SJSA1 (cell line): Measurements from ENCODE around the gene HHATL. TPM values are rescaled to one million over a fixed set of nuclear protein-coding genes. Genes with fewer than 3 reads are reported as not detected.

Source experiments
- DNase-seq, 2 experiments: peaks; one replicate each; pipeline ENCODE4 v3.0.0-alpha.2; 2015 to 2020; ENCODE audit warnings: low spot score in 2 of 2, low read depth in 1 of 2
- H3K27ac ChIP-seq: fragments of 250-450 bp; sonication (Bioruptor Pico); 2 replicates; pipeline ENCODE4 v1.5.1; 2020; ENCODE audit warnings: mild to moderate bottlenecking, moderate library complexity
- H3K27me3 ChIP-seq: fragments of 250-450 bp; sonication (Bioruptor Pico); replicated peaks from 2 replicates; pipeline ENCODE4 v1.5.1; 2020; ENCODE audit warnings: mild to moderate bottlenecking, moderate library complexity
- H3K36me3 ChIP-seq: fragments of 250-450 bp; sonication (Bioruptor Pico); 2 replicates; pipeline ENCODE4 v1.5.1; 2020; ENCODE audit warnings: mild to moderate bottlenecking
- H3K4me1 ChIP-seq: fragments of 250-450 bp; sonication (Bioruptor Pico); replicated peaks from 2 replicates; pipeline ENCODE4 v1.6.1; 2021; ENCODE audit warnings: mild to moderate bottlenecking
- H3K4me3 ChIP-seq: fragments of 250-450 bp; sonication (Bioruptor Pico); 2 replicates; pipeline ENCODE4 v1.5.1; 2020; ENCODE audit warnings: mild to moderate bottlenecking
- H3K9me3 ChIP-seq: fragments of 250-450 bp; sonication (Bioruptor Pico); replicated peaks from 2 replicates; pipeline ENCODE4 v1.5.1; 2020; ENCODE audit warnings: mild to moderate bottlenecking
- total RNA-seq: library from RNA; depleted of rRNA; stranded (reverse); fragments of >200 nt; shearing (Covaris generic); gene quantifications from 2 replicates; pipeline ENCODE4 v1.2.3, GENCODE V29; 2014; rRNA removed

HHATL gene
- total RNA-seq, 1 experiment from 2014 or later: not detected

- no peak for DNase-seq
- Histone ChIP-seq H3K4me3 (peak overlapping the region; percentile 74), H3K27ac (no peak overlapping the region), H3K27me3 (no peaks in the 10 kb centered on the region), H3K36me3 (peaks cover 27% of the 10 kb centered on the region), H3K4me1 (peaks cover 55% of the 10 kb centered on the region), H3K9me3 (no peaks in the 10 kb centered on the region)
These were observed 49.4 kb downstream of the HHATL start for GRCh38 chr3:42653303-42653559.

GRCh38 chr3:42652611-42653302, 49.8 kb downstream of the HHATL start:
- Histone ChIP-seq H3K4me1 (peaks cover 55% of the 10 kb centered on the region), H3K27ac (peak overlapping the region; percentile 76), H3K27me3 (no peaks in the 10 kb centered on the region), H3K4me3 (peak overlapping the region; percentile 74; the same call in 1 of the 2 replicates), H3K9me3 (no peaks in the 10 kb centered on the region), H3K36me3 (peaks cover 31% of the 10 kb centered on the region)
- peak; percentile 60 to 67 for DNase-seq

- DNase-seq: no peak
- no peaks in the 10 kb centered on the region for H3K27me3 ChIP-seq
- H3K9me3 ChIP-seq: no peaks in the 10 kb centered on the region
- H3K4me3 ChIP-seq: no peak overlapping the region
- H3K27ac ChIP-seq: peak overlapping the region; percentile 76
- peaks cover 55% of the 10 kb centered on the region for H3K4me1 ChIP-seq
- H3K36me3 ChIP-seq: peaks cover 37% of the 10 kb centered on the region
These were observed 50.4 kb downstream of the HHATL start for GRCh38 chr3:42652251-42652610.

- Histone ChIP-seq H3K36me3 (peaks cover 43% of the 10 kb centered on the region), H3K27me3 (no peaks in the 10 kb centered on the region), H3K4me1 (peaks cover 55% of the 10 kb centered on the region), H3K27ac (peak overlapping the region; percentile 76), H3K9me3 (no peaks in the 10 kb centered on the region), H3K4me3 (no peak overlapping the region)
- DNase-seq: peak; percentile 73 to 77
These were observed 51.1 kb downstream of the HHATL start for GRCh38 chr3:42651248-42652091.

- Histone ChIP-seq H3K36me3 (peaks cover 59% of the 10 kb centered on the region), H3K27ac (no peak overlapping the region), H3K9me3 (no peaks in the 10 kb centered on the region), H3K27me3 (no peaks in the 10 kb centered on the region), H3K4me1 (peaks cover 42% of the 10 kb centered on the region), H3K4me3 (no peak overlapping the region)
- no peak for DNase-seq
These were observed 52.8 kb downstream of the HHATL start for GRCh38 chr3:42649783-42650182.

GRCh38 chr3:42649006-42649405, 53.6 kb downstream of the HHATL start:
- no peaks in the 10 kb centered on the region for H3K27me3 ChIP-seq
- H3K4me1 ChIP-seq: peaks cover 38% of the 10 kb centered on the region
- H3K36me3 ChIP-seq: peaks cover 64% of the 10 kb centered on the region
- H3K4me3 ChIP-seq: no peak overlapping the region
- H3K9me3 ChIP-seq: no peaks in the 10 kb centered on the region
- DNase-seq: no peak
- H3K27ac ChIP-seq: no peak overlapping the region

- H3K27me3 ChIP-seq: no peaks in the 10 kb centered on the region
- no peak overlapping the region for H3K4me3 ChIP-seq
- no peak overlapping the region for H3K27ac ChIP-seq
- H3K4me1 ChIP-seq: peaks cover 28% of the 10 kb centered on the region
- DNase-seq: no peak
- H3K36me3 ChIP-seq: peaks cover 75% of the 10 kb centered on the region
- H3K9me3 ChIP-seq: no peaks in the 10 kb centered on the region
These were observed 54.7 kb downstream of the HHATL start for GRCh38 chr3:42647821-42648459.

Other genes with a start within 250 kb of the HHATL start
- gene VIPR1, start 200.2 kb downstream of the HHATL start, total RNA-seq: not detected in 2 replicates
- gene SEC22C, start 120.8 kb downstream of the HHATL start, total RNA-seq: 66.1 and 78.7 TPM in 2 replicates
- 8.0 and 24.1 TPM in 2 replicates for gene SS18L2, start 111.9 kb downstream of the HHATL start, total RNA-seq
- 14.5 and 33.7 TPM in 2 replicates for gene NKTR, start 102.1 kb downstream of the HHATL start, total RNA-seq
- 3.0 and 6.1 TPM in 2 replicates for gene ZBTB47, start 49.1 kb downstream of the HHATL start, total RNA-seq
- not detected in 2 replicates for gene KLHL40, start 17.3 kb downstream of the HHATL start, total RNA-seq
- 0.39 and 1.0 TPM in 2 replicates for gene CCDC13, start 70.5 kb upstream of the HHATL start, total RNA-seq
- 227 and 295 TPM in 2 replicates for gene HIGD1A, start 101.7 kb upstream of the HHATL start, total RNA-seq
- gene ACKR2, start 106.6 kb upstream of the HHATL start, total RNA-seq: not detected in 2 replicates
- not detected in 2 replicates for gene CYP8B1, start 173.1 kb upstream of the HHATL start, total RNA-seq
- not detected in 2 replicates for gene ZNF662, start 203.3 kb upstream of the HHATL start, total RNA-seq